HG02943 (cell line): ENCODE data around the gene INO80E.
"Not testable (repeated sequence)": the region's sequence is repeated elsewhere in the genome, so short reads cannot be mapped to it uniquely, and the experiment has no call there.

Experiments
- ATAC-seq: cut with Tn5 transposase; IDR thresholded peaks from one replicate; pipeline ENCODE4 v1.9.1; 2021; ENCODE audit warnings: mild to moderate bottlenecking, low read depth, moderate library complexity; ENCODE audit not compliant: unreplicated experiment

Gene INO80E

GRCh38 chr16:30030011-30030685, 34.1 kb downstream of the INO80E start:
- ATAC-seq: no peak

- ATAC-seq: no peak
These were observed 34.9 kb downstream of the INO80E start, which contains the start of gene TLCD3B for GRCh38 chr16:30030841-30031413. TSS of gene TLCD3B (minus strand) at chr16:30031271. CDS start at chr16:30030527, 744 bp downstream.

GRCh38 chr16:30031477-30031918, 35.5 kb downstream of the INO80E start:
- ATAC-seq: no peak

- no peak for ATAC-seq
These were observed 36.2 kb downstream of the INO80E start for GRCh38 chr16:30032083-30032819.

GRCh38 chr16:30033270-30033669, 37.2 kb downstream of the INO80E start:
- ATAC-seq: no peak

- no peak for ATAC-seq
These were observed 44.2 kb downstream of the INO80E start for GRCh38 chr16:30040221-30040620.

- ATAC-seq: not testable (repeated sequence)
These were observed 44.6 kb downstream of the INO80E start for GRCh38 chr16:30040690-30041089.

GRCh38 chr16:30041841-30042240, 45.8 kb downstream of the INO80E start:
- ATAC-seq: no peak

GRCh38 chr16:30046178-30046577, 50.1 kb downstream of the INO80E start:
- no peak for ATAC-seq

- ATAC-seq: no peak
These were observed 50.5 kb downstream of the INO80E start for GRCh38 chr16:30046588-30046987.

- ATAC-seq: no peak
These were observed 53.8 kb downstream of the INO80E start for GRCh38 chr16:30049871-30050270.

- no peak for ATAC-seq
These were observed 55.5 kb downstream of the INO80E start for GRCh38 chr16:30051518-30051917.

- no peak for ATAC-seq
These were observed 56.8 kb downstream of the INO80E start for GRCh38 chr16:30052671-30053372.

- ATAC-seq: no peak
These were observed 57.5 kb downstream of the INO80E start for GRCh38 chr16:30053376-30054015.

- ATAC-seq: no peak
These were observed 58.4 kb downstream of the INO80E start for GRCh38 chr16:30054451-30054850.

GRCh38 chr16:30054959-30055553, 59.0 kb downstream of the INO80E start:
- no peak for ATAC-seq
